Esophagus squamous epithelium (tissue), 4 donors: ENCODE results near the gene TXNRD1.

ENCODE experiments used
- POLR2A ChIP-seq, 4 donors: fragments of 450-650 bp; IDR thresholded peaks; one replicate each; pipeline ENCODE4 v1.6.1; 2017; ENCODE audit warnings: antibody characterized with exemption in 4 of 4, mild to moderate bottlenecking in 4 of 4, moderate library complexity in 3 of 4
- TF ChIP-seq, protein P1 (sequence below), 6 experiments: fragments of 450-650 bp in 4 of 6; fragments of 200-600 bp in 2 of 6; sonication (generic) in 2 of 6; IDR thresholded peaks; one replicate each; pipeline ENCODE4 v1.5.1; 2016 to 2019; ENCODE audit warnings: antibody characterized with exemption in 6 of 6, mild to moderate bottlenecking in 4 of 6, moderate library complexity in 4 of 6

DNA sequence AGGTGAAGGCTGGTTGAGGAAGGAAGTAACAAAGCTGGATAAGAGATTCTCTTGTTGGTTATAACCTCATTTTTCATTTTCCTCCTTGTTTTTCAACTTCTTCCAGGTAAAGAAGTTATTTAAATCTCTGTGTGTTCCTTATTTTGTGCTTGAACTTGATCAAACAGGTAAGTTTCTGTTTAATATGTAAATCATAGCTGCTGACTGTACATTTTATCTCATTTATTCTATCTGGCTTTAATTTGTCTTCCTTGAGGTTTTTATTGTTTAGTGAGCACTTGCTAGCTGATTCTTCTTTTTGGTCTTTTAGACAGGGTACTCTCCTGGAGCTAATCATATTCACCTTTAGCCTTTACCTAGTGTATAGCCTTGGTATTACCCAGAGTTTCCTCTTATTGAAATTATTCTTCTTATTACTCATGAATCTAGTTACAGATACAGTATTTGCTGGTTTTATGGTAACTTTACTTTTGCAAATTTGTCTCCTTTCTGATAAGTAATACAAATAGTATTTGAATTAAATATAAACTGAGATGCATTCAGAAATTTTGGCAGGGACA, 42.4 kb downstream of the TXNRD1 start:
- no peak for TF ChIP-seq POLR2A (IDR thresholded peaks at IDR 0.05)
- TF ChIP-seq, protein P1, sequence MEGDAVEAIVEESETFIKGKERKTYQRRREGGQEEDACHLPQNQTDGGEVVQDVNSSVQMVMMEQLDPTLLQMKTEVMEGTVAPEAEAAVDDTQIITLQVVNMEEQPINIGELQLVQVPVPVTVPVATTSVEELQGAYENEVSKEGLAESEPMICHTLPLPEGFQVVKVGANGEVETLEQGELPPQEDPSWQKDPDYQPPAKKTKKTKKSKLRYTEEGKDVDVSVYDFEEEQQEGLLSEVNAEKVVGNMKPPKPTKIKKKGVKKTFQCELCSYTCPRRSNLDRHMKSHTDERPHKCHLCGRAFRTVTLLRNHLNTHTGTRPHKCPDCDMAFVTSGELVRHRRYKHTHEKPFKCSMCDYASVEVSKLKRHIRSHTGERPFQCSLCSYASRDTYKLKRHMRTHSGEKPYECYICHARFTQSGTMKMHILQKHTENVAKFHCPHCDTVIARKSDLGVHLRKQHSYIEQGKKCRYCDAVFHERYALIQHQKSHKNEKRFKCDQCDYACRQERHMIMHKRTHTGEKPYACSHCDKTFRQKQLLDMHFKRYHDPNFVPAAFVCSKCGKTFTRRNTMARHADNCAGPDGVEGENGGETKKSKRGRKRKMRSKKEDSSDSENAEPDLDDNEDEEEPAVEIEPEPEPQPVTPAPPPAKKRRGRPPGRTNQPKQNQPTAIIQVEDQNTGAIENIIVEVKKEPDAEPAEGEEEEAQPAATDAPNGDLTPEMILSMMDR (IDR thresholded peaks at IDR 0.05) = peak in 1 of 6 experiments; percentile 7
